ENCODE measurements around the gene ANXA9.

The ANXA9 gene

DNA sequence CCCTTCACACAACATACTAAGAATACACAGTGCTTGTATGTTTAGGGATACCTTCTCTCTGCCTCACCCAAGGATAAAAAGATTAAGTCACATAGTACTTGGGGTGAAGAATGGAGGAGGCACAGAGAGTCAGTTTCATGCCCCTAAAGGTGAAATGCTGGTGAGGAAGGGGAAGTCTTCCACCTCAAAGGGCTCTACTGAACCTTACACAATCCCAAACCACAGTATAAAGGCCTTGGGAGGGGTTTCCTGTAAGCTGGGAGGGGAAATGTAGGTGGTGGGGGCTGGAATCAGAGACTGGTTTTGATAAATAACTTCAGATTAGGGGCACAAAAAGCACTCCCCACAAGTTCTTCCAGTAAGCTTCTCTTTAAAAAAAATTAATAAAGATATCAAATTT, 21.1 kb downstream of the ANXA9 start:
- no peak for DNase-seq (ENCODE audit: low read depth in 1 of 2, low spot score in 1 of 2)

DNA sequence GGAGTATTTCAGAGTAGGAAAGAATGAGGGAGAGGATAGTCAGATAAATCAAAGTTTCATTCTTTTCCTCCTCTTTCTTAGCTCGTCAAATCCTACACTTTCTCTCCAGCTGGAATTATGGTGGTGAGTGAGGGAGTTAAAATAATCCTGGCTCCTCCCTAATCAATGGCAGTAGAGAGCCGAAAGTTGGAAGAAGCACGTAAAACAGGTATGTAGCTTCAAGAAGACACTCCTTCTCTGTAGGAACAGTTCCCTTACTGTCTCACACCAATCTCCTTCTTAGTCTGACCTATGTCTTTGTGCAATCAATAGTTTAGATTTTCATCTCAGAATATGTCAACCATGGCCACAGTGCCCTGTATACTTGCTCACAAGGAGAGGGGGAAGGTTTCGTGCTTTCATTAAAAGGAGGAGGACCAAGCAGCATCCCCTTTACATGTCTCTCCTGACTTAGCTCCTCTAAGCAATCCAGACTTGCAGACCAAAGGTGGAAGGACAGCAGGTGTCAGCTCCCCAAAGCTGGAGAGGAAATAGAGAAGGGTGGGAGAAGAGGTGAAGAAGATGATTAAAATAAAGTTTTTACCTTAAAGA, 23.7 kb downstream of the ANXA9 start:
- no peak for DNase-seq (ENCODE audit: low read depth in 1 of 2, low spot score in 1 of 2)

DNA sequence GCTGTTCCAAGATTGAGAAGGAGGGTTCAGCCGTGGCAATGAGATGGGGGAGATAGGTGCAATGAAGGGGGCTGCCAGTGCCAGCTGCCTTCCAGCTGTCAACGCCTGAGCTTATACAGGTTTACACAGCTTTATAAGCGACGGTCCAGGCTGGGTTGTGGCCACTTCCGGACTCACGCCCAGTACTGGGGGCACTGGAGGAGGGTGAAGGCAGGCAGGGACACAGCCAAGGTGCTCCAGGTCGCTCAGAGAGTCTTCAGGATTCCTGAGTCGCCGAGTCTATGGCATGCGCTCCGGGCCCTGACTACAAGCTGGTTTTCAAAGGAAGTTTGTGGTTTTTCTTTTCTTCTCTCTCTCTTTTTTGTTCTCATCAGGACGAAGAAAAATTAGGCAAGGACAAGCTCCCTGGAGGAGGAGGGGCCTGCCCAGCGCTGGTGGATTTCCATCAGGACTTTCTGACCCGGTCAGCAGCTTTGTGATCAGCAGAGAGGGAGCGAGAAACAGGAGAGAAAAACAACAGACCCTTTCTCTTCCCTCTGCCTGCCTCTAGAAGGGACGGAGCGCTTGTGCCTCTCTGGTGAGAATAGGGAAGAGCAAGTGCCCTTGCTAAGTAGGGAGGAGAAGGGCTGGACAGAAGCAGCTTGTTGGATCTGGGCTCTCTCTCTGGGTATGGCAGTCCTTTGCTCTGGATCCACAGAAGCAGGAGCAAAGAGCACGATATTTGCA, 24.4 kb downstream of the ANXA9 start, which contains the start of gene MINDY1:
MINDY1 (minus strand) TSS at position 576 of the 726 bp plus-strand sequence. CDS start 4,285 bp downstream, outside the sequence.
- DNase-seq (ENCODE audit: low read depth in 1 of 2, low spot score in 1 of 2) = no peak

DNA sequence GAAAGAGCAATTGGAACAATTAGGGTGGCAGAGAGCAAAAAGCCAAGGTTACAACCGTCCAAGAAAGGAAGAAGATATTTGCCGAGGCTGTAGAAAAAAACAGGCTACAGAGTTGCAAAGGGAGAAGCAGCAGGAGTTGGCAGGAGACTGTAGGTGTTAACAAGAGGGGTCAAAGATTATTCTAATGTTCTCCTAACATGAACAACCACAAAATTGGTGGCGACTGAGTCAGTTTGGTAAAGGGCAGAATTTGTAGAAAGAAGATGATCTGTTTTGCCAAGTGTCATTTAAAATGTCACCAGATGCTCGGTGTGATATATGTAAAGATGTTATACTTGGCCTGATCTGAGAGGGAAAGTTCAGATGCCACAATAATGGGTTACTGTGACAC, 25.8 kb downstream of the ANXA9 start:
- DNase-seq (ENCODE audit: low read depth in 1 of 2, low spot score in 1 of 2) = no peak

DNA sequence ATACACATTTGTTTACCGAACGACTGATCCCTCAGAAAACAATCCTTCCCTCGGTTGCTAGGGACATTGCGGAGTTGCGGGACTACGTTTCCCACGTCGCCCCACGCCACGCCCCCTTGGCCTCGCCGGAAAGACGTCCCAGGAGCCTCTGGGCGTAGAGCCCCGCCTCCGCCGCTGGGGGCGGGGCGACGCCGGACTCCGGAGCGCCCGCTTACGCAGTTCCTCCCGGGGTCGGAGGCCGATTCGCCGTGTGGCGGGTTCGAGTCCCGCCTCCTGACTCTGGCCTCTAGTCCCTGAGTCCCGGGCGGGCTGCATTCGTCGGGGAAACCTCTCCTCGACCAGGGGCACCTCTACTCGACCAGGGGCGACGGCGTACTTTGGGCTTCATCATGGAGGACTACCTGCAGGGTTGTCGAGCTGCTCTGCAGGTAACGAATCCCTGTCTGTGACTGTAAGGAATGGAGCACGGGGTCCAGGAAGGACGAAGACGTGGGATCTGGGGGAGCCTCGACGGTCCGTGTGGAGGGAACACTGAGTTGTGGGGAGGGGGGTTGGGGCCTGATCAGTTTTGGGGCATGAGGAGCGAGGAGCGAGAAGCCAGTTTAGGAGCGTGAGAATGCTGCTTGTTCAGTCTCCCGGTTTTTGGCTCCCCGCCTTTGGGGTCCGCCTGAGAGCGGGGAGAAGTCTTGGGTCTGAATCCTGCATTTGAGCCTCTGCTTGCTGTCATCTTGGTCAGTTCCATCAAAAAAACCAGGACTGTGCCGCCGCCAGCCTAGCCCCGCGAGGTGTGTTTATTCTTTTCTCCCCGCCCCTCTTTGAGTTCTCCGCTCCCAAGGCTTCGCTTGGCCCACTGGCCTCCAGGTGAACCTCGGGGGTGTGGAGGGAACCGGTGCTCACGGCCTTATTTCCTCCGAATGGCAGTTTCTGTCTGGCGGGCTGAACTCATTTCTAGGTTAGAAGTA, 26.4 kb downstream of the ANXA9 start, which contains the start of gene PRUNE1:
PRUNE1 (plus strand) TSS at position 206 of the 962 bp plus-strand sequence; CDS start at position 390, 184 bp downstream.
- DNase-seq (ENCODE audit: low read depth in 1 of 2, low spot score in 1 of 2) = peak; percentile 92 to 95

DNA sequence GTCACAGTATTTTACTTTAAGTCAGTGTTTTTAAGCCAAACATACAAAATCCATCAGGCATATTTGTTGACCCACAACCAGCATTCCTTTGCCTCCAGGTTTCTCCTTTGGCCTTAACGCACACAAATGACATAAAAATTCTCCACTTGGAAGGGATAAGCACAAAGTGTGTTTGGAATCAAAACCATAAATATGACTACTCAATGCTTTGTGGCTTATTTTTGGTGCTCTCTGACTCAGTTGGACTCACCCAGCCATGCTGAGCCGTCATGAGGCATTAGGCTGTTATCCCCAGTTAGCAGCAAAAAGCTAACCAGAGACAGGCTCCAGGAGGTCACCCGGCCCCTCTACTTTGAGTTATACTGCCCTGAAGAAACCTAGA, 27.1 kb downstream of the ANXA9 start:
- DNase-seq (ENCODE audit: low read depth in 1 of 2, low spot score in 1 of 2) = no peak

DNA sequence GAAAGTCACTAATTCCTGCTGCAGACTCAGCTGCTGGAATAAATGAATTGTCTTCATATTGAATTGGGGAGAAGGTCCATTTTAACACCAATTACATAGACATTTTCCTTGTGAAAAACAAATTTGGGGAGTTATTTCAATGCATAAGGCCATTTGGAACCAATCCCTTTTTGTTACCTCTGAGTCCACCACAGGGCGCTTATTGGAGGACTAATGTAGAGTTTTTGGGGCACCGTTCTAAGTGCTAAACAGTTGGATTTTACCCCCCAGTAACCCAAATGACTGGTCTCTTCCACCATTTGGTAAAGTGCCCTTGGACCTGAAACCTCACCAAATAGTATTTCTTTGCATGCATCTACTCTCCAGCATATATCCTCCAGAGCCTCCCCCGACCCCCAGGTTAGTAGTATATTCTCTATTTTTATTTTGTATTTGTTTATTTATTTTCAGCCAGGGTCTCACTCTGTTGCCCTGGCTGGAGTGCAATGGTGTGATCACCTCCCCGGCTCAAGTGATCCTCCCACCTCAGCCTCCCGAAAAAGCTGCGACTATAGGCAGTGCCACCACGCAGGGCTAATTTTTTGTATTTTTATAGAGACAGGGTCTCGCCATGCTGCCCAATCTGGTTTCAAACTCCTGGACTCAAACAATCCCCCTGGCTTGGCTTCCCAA, 27.7 kb downstream of the ANXA9 start:
- no peak for DNase-seq (ENCODE audit: low read depth in 1 of 2, low spot score in 1 of 2)

DNA sequence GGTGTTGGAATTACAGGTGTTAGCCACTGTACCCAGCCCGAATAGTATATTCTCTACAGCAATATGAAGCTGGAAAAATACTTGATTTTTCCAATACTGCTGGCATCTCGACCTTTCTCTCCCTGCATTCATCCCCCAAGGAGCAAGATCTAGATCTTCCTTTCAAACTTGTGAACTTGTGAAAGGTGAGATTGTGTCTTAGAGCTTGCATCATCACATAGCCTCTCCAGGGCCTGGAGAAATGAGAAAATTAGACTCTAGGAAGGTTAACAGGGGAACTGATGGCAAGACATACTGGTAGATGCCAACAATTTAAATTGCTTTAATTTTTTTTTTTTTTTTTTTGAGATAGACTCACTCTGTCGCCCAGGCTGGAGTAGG, 28.2 kb downstream of the ANXA9 start:
- no peak for DNase-seq (ENCODE audit: low read depth in 1 of 2, low spot score in 1 of 2)

DNA sequence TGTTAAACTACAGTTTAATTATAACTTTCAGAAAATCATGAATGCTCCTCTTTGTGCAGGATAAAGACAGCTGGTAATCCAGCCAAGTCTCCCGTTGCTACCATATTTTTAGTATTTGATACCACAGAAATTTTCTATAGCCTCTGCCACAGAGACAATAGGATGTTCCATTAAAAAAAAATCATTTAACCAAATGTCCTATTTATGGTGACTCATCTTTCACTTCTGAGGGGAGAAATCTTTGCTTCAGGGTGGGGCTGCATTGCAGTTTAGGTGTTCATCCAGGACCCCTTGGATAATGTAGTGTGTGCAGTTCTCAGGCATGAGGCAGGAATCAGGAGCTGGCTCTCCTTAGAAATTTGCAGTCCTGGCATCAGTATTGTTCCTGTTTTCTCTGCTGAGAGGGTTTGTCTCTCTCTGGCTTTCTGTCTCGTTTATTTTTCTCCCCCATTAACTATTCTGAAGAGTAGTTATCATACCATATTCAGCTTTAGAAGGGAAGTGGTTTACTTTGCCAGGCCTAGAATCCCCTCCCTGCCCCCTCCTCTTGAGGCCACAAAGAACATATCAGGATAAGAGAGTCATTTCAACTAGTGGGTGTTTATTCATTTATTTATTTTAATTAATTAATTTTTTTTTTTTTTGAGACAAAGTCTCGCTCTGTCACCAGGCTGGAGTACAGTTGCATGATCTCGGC, 29.2 kb downstream of the ANXA9 start:
- DNase-seq (ENCODE audit: low read depth in 1 of 2, low spot score in 1 of 2) = no peak

DNA sequence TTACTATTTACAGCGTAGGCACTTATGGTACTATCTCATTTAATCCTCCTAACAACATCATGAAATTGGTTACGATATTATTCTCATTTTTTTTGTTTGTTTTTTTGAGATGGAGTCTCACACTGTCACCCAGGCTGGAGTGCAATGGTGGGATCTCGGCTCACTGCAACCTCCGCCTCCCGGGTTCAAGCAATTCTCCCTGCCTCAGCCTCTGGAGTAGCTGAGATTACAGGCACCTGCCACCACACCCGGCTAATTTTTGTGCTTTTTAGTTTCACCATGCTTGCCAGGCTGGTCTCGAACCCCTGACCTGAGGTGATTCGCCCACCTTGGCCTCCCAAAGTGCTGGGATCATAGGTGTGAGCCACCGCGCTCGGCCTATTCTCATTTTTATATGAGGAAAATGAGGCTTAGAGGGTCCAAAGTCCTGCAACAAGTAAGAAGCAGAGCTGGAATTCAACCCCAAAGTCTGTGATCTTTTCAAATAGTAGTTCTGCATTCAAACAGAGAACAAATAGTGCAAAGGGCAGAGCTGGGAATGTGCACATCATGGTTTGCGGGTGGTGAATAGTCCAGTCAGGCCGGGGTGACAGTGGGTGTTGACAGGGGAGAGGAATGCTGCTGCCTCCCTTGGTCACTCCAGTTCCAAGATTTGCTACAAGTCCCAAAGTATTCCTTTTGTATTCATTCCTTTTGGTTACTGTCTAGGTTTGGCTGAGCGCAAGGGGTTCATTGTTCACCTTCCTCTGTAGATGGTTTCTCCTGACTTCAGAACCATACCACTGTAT, 30.8 kb downstream of the ANXA9 start:
- DNase-seq (ENCODE audit: low read depth in 1 of 2, low spot score in 1 of 2) = no peak

DNA sequence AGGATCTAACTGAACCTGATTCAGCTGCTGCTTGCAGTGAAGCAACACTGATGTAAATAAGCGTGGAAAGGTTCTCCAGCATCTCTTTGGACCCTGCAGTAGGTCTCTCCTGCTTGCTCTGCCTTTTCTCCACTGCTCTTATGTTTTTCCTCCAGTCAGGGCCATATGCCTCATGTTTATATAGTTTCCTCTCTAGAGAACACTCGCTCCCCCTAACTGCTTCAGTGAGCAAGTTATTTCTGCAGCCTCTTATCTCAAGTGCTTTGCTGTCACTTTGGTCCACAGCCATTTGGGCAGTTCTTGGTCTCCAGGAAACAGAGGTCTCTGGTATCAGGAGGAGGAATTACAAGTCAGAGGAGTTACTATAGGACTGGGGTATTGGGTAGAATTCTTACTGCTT, 31.4 kb downstream of the ANXA9 start:
- no peak for DNase-seq (ENCODE audit: low read depth in 1 of 2, low spot score in 1 of 2)

DNA sequence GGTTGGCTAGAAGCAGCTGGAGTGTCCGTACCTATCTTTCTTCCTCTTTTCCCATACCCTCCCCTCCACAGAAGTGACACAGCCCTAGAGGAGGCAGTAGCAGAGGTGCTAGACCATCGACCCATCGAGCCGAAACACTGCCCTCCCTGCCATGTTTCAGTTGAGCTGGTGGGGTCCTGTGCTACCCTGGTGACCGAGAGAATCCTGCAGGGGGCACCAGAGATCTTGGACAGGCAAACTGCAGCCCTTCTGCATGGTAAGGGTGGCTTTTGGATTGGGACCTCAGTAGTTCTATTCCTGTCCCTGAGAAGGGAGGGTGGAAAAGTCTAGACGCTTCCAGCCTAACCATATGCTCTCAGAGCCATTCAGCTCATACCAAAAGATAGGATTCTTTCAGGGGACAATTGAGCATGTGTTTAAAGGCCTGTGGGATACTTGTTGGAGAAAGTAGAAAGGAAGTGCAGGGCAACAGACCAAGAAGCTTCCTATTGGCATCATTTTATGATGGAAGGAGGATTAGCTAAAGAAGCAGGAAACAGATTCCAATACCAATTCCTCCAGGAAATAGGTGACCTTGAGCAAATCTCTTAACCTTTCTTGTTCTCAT, 42.6 kb downstream of the ANXA9 start:
- peak; percentile 65 to 76 for DNase-seq (ENCODE audit: low read depth in 1 of 2, low spot score in 1 of 2)

DNA sequence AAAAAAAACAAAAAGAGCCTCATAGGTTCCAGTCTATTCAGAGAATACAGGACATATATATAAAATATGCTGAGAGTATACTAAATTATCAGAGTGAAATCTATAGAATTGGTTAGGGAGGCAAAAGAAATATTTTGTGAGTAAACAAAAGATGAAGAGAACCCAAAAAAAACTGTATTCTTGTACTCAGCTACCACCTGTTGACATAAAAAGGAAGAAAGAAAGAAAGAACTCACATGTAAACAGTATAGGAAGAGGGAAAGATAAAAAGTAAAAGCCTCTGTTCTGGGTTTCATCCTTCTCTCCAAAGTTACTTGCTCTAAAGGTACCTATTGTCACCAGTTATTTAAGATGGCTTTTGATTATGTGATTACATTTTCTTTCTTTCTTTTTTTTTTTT, 44.4 kb downstream of the ANXA9 start:
- no peak for DNase-seq (ENCODE audit: low read depth in 1 of 2, low spot score in 1 of 2)

DNA sequence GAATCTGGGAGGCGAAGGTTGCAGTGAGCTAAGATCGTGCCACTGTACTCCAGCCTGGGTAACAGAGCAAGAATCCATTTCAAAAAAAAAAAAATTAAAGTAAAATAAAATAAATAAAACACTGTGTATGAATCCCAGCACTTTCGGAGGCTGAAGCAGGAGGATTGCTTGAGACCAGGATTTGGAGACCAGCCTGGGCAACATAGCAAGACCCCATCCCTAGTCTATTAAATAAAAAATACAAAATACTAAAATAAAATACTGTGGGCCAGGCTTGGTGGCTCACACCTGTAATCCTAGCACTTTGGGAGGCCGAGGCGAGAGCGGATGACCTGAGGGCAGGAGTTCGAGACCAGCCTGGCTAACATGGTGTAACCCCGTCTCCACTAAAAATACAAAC, 50.1 kb downstream of the ANXA9 start:
- no peak for DNase-seq (ENCODE audit: low read depth in 1 of 2, low spot score in 1 of 2)

DNA sequence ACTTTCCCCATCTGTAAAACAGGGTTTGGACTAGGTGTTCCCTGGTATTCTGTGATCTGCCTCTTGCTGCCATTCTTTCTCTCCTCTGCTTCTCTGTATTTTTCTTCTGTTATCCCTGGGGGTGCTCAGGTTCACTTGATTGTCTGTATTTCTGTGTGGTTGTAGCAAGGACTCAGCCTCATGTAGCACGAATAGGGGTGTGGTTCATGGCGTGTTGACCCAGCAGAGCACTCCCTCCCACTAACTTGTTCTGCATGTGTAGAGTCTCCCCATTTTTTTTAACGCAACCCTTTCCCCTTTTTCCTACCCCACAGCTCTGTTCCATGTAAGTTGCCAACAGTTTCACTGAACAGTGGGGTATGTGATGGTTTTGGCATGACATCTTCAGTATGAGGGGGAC, 53.1 kb downstream of the ANXA9 start:
- no peak for DNase-seq (ENCODE audit: low read depth in 1 of 2, low spot score in 1 of 2)

DNA sequence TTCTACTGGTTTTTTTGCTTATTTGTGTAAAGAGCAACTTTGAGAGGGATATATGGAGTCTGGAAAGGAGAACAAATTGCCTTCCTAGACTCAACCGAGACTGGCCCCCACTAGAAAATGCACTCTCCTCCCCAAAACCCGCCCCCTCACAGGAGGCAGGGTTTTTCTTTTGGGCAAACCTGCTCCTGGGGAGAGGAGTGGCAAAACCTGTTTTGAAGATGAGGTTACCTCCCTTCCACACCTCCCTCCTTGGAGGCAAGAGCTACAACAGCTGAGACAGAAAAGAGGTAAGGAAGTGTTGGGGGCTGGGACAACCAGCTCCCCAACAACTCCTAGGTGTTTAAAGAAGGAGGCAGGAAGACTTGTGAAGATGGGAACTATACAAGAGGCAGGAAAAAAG, 54.3 kb downstream of the ANXA9 start, which contains the start of gene BNIPL:
BNIPL (plus strand) TSS at position 231 of the 400 bp plus-strand sequence; CDS start at position 371, 140 bp downstream.
- no peak for DNase-seq (ENCODE audit: low read depth in 1 of 2, low spot score in 1 of 2)

DNA sequence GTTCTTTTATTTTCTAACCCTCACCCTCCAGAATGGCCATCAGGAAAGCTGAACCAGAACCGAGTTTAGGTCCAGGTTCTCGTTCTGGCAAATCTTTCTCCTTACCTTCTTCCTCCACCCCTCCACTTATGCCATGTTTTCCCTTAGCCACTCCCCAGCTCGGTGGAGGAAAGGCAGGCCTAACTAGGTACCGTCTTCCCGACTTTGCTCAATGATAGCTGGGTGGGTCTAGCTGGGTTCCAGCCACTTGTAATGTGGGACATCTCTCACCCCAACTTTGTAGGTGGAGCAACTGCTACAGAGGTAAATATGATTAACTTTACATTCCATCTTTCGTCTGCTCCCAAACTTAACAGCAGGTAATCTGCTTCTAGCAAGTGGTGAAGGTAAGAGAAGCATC, 54.9 kb downstream of the ANXA9 start:
- DNase-seq (ENCODE audit: low read depth in 1 of 2, low spot score in 1 of 2) = no peak

DNA sequence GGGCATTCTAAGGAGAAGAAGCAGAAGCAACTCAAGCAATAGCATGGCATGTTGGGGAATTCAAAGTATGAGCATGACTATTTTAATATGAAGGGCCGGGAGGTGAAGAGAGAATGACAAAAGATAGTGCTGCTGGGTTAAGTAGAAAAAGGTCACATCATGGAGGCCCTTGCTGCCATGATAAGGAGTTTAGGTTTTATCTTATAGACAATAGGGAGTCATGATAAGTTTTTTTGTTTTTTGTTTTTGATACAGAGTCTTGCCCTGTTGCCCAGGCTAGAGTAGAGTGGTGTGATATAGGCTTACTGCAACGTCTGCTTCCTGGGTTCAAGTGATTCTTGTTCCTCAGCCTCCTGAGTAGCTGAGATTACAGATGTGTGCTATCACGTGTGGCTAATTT, 57.4 kb downstream of the ANXA9 start:
- no peak for DNase-seq (ENCODE audit: low read depth in 1 of 2, low spot score in 1 of 2)

DNA sequence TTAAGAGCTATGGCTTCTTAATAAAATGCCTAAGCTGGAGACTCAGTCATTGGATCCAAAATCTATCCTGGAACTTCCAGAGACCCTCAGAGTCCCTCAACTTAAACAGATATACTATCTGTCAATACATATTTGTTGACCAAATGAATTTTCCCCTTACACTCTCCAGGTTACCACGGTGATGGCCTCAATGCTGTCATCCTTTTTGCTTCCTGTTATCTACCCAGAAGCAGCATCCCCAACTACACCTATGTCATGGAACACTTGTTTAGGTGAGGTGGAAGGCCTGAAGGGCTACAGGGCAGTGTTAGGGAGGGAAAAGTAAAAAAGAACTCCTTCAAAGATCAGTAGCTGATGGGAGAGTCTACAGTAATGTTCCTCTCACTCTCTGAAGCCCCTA, 61.1 kb downstream of the ANXA9 start:
- no peak for DNase-seq (ENCODE audit: low read depth in 1 of 2, low spot score in 1 of 2)
